Stimulated activated naive B cell treated with anti-CD40 and anti-IgM and Interleukin-4, amounts not matched to agents 10 μg/mL and 1 μg/mL and 100 μg/mL, for 72 hours (primary cell): ENCODE results near the gene SUGCT.

Experiments used
- ATAC-seq, 2 donors: fragments of 150-1000 bp; cut with Tn5 transposase; replicated peaks; 2 replicates each; pipeline ENCODE4 v1.10.0; 2021; ENCODE audit warnings: moderate library complexity in 1 of 2
- DNase-seq: peaks from one replicate; pipeline ENCODE4 v3.0.0; 2021
- H3K27ac Mint-ChIP-seq: one replicate; pipeline ENCODE4 v1.8.0; 2022; ENCODE audit warnings: mild to moderate bottlenecking, mixed read lengths
- H3K27me3 Mint-ChIP-seq, 2 donors: one replicate each; pipeline ENCODE4 v1.8.0; 2022; ENCODE audit warnings: mixed read lengths in 2 of 2
- H3K36me3 Mint-ChIP-seq, 2 donors: one replicate each; pipeline ENCODE4 v1.8.0; 2022; ENCODE audit warnings: mixed read lengths in 2 of 2, mild to moderate bottlenecking in 1 of 2
- H3K4me1 Mint-ChIP-seq, 2 donors: one replicate each; pipeline ENCODE4 v1.8.0; 2022; ENCODE audit warnings: mixed read lengths in 2 of 2, mild to moderate bottlenecking in 1 of 2
- H3K4me3 Mint-ChIP-seq, 2 donors: one replicate each; pipeline ENCODE4 v1.8.0; 2022; ENCODE audit warnings: mild to moderate bottlenecking in 2 of 2, mixed read lengths in 2 of 2, moderate library complexity in 1 of 2
- H3K9me3 Mint-ChIP-seq, 2 donors: one replicate each; pipeline ENCODE4 v1.8.0; 2022; ENCODE audit warnings: mixed read lengths in 2 of 2, mild to moderate bottlenecking in 1 of 2

Gene SUGCT

GRCh38 chr7:40865441-40866233, 730.8 kb downstream of the SUGCT start:
- H3K36me3 Mint-ChIP-seq: no peaks in the 10 kb centered on the region
- H3K4me3 Mint-ChIP-seq: no peak overlapping the region
- DNase-seq: no peak
- H3K27me3 Mint-ChIP-seq: no peaks in the 10 kb centered on the region
- ATAC-seq: no peak
- no peak overlapping the region for H3K27ac Mint-ChIP-seq
- H3K4me1 Mint-ChIP-seq: no peaks in the 10 kb centered on the region
- H3K9me3 Mint-ChIP-seq: peaks cover 0 to 2% of the 10 kb centered on the region in 2 donors

- H3K36me3 Mint-ChIP-seq: no peaks in the 10 kb centered on the region
- H3K4me3 Mint-ChIP-seq: no peak overlapping the region
- no peak for DNase-seq
- H3K4me1 Mint-ChIP-seq: no peaks in the 10 kb centered on the region
- no peak for ATAC-seq
- no peak overlapping the region for H3K27ac Mint-ChIP-seq
- H3K9me3 Mint-ChIP-seq: peaks cover 0 to 2% of the 10 kb centered on the region in 2 donors
- H3K27me3 Mint-ChIP-seq: no peaks in the 10 kb centered on the region
Observed at GRCh38 chr7:40866601-40867000, 731.8 kb downstream of the SUGCT start.

- no peak overlapping the region for H3K4me3 Mint-ChIP-seq
- no peak overlapping the region for H3K27ac Mint-ChIP-seq
- no peaks in the 10 kb centered on the region for H3K4me1 Mint-ChIP-seq
- no peaks in the 10 kb centered on the region for H3K27me3 Mint-ChIP-seq
- DNase-seq: no peak
- ATAC-seq: no peak
- peaks cover 0 to 2% of the 10 kb centered on the region in 2 donors for H3K9me3 Mint-ChIP-seq
- H3K36me3 Mint-ChIP-seq: no peaks in the 10 kb centered on the region
Observed at GRCh38 chr7:40870108-40870507, 735.3 kb downstream of the SUGCT start.

- H3K36me3 Mint-ChIP-seq: no peaks in the 10 kb centered on the region
- DNase-seq (no peak), ATAC-seq (no peak)
- H3K27ac Mint-ChIP-seq: no peak overlapping the region
- H3K27me3 Mint-ChIP-seq: no peaks in the 10 kb centered on the region
- no peaks in the 10 kb centered on the region for H3K4me1 Mint-ChIP-seq
- H3K9me3 Mint-ChIP-seq: peaks cover 0 to 3% of the 10 kb centered on the region in 2 donors
- no peak overlapping the region for H3K4me3 Mint-ChIP-seq
Observed at GRCh38 chr7:40873248-40873647, 738.4 kb downstream of the SUGCT start.

- DNase-seq (no peak), ATAC-seq (no peak)
- no peak overlapping the region for H3K4me3 Mint-ChIP-seq
- H3K27me3 Mint-ChIP-seq: no peaks in the 10 kb centered on the region
- no peaks in the 10 kb centered on the region for H3K4me1 Mint-ChIP-seq
- no peak overlapping the region for H3K27ac Mint-ChIP-seq
- no peaks in the 10 kb centered on the region for H3K36me3 Mint-ChIP-seq
- H3K9me3 Mint-ChIP-seq: peaks cover 0 to 2% of the 10 kb centered on the region in 2 donors
Observed at GRCh38 chr7:40874756-40875155, 740.0 kb downstream of the SUGCT start.

- no peak overlapping the region for H3K27ac Mint-ChIP-seq
- H3K36me3 Mint-ChIP-seq: no peaks in the 10 kb centered on the region
- H3K4me3 Mint-ChIP-seq: no peak overlapping the region
- H3K4me1 Mint-ChIP-seq: no peaks in the 10 kb centered on the region
- H3K27me3 Mint-ChIP-seq: no peaks in the 10 kb centered on the region
- ATAC-seq: no peak
- peaks cover 0 to 2% of the 10 kb centered on the region in 2 donors for H3K9me3 Mint-ChIP-seq
- no peak for DNase-seq
Observed at GRCh38 chr7:40876601-40877000, 741.8 kb downstream of the SUGCT start.

- Mint-ChIP-seq H3K27ac (no peak overlapping the region), H3K9me3 (peaks cover 0 to 2% of the 10 kb centered on the region in 2 donors), H3K4me3 (no peak overlapping the region), H3K27me3 (no peaks in the 10 kb centered on the region), H3K4me1 (no peaks in the 10 kb centered on the region), H3K36me3 (no peaks in the 10 kb centered on the region)
- DNase-seq (no peak), ATAC-seq (no peak)
Observed at GRCh38 chr7:40879941-40880543, 745.2 kb downstream of the SUGCT start.

GRCh38 chr7:40880581-40880980, 745.8 kb downstream of the SUGCT start:
- DNase-seq: no peak
- no peaks in the 10 kb centered on the region for H3K9me3 Mint-ChIP-seq
- H3K4me3 Mint-ChIP-seq: no peak overlapping the region
- no peaks in the 10 kb centered on the region for H3K27me3 Mint-ChIP-seq
- H3K27ac Mint-ChIP-seq: no peak overlapping the region
- no peaks in the 10 kb centered on the region for H3K4me1 Mint-ChIP-seq
- no peak for ATAC-seq
- no peaks in the 10 kb centered on the region for H3K36me3 Mint-ChIP-seq

- Mint-ChIP-seq H3K27me3 (no peaks in the 10 kb centered on the region), H3K4me1 (no peaks in the 10 kb centered on the region), H3K27ac (no peak overlapping the region), H3K4me3 (no peak overlapping the region), H3K9me3 (no peaks in the 10 kb centered on the region), H3K36me3 (no peaks in the 10 kb centered on the region)
- DNase-seq (no peak), ATAC-seq (no peak)
Observed at GRCh38 chr7:40881405-40881926, 746.7 kb downstream of the SUGCT start.

GRCh38 chr7:40882071-40882658, 747.4 kb downstream of the SUGCT start:
- Mint-ChIP-seq H3K27me3 (no peaks in the 10 kb centered on the region), H3K27ac (no peak overlapping the region), H3K36me3 (no peaks in the 10 kb centered on the region), H3K9me3 (no peaks in the 10 kb centered on the region), H3K4me1 (no peaks in the 10 kb centered on the region), H3K4me3 (no peak overlapping the region)
- ATAC-seq: no peak
- DNase-seq: no peak

GRCh38 chr7:40883826-40884225, 749.0 kb downstream of the SUGCT start:
- no peak overlapping the region for H3K4me3 Mint-ChIP-seq
- no peaks in the 10 kb centered on the region for H3K36me3 Mint-ChIP-seq
- H3K27ac Mint-ChIP-seq: no peak overlapping the region
- DNase-seq (no peak), ATAC-seq (no peak)
- no peaks in the 10 kb centered on the region for H3K27me3 Mint-ChIP-seq
- no peaks in the 10 kb centered on the region for H3K4me1 Mint-ChIP-seq
- H3K9me3 Mint-ChIP-seq: no peaks in the 10 kb centered on the region

GRCh38 chr7:40884241-40884640, 749.4 kb downstream of the SUGCT start:
- Mint-ChIP-seq H3K9me3 (no peaks in the 10 kb centered on the region), H3K36me3 (no peaks in the 10 kb centered on the region), H3K27ac (no peak overlapping the region), H3K4me1 (no peaks in the 10 kb centered on the region), H3K4me3 (no peak overlapping the region), H3K27me3 (no peaks in the 10 kb centered on the region)
- no peak for DNase-seq
- no peak for ATAC-seq

GRCh38 chr7:40885503-40885902, 750.7 kb downstream of the SUGCT start:
- H3K4me1 Mint-ChIP-seq: no peaks in the 10 kb centered on the region
- peaks cover under 1 to 3% of the 10 kb centered on the region in 2 donors for H3K9me3 Mint-ChIP-seq
- H3K27me3 Mint-ChIP-seq: no peaks in the 10 kb centered on the region
- no peaks in the 10 kb centered on the region for H3K36me3 Mint-ChIP-seq
- DNase-seq: no peak
- ATAC-seq: no peak
- H3K27ac Mint-ChIP-seq: no peak overlapping the region
- no peak overlapping the region for H3K4me3 Mint-ChIP-seq

GRCh38 chr7:40887099-40887498, 752.3 kb downstream of the SUGCT start:
- H3K27ac Mint-ChIP-seq: no peak overlapping the region
- H3K4me3 Mint-ChIP-seq: no peak overlapping the region
- DNase-seq (no peak), ATAC-seq (no peak)
- H3K4me1 Mint-ChIP-seq: no peaks in the 10 kb centered on the region
- H3K27me3 Mint-ChIP-seq: no peaks in the 10 kb centered on the region
- peaks cover 11 to 12% of the 10 kb centered on the region in 2 donors for H3K9me3 Mint-ChIP-seq
- H3K36me3 Mint-ChIP-seq: no peaks in the 10 kb centered on the region

GRCh38 chr7:40888499-40888898, 753.7 kb downstream of the SUGCT start:
- H3K27ac Mint-ChIP-seq: no peak overlapping the region
- H3K9me3 Mint-ChIP-seq: peaks cover 13 to 16% of the 10 kb centered on the region in 2 donors
- no peaks in the 10 kb centered on the region for H3K36me3 Mint-ChIP-seq
- no peak for DNase-seq
- no peak overlapping the region for H3K4me3 Mint-ChIP-seq
- H3K4me1 Mint-ChIP-seq: no peaks in the 10 kb centered on the region
- H3K27me3 Mint-ChIP-seq: no peaks in the 10 kb centered on the region
- ATAC-seq: no peak
